ENCODE data around the gene CHST11.

CHST11 gene

DNA sequence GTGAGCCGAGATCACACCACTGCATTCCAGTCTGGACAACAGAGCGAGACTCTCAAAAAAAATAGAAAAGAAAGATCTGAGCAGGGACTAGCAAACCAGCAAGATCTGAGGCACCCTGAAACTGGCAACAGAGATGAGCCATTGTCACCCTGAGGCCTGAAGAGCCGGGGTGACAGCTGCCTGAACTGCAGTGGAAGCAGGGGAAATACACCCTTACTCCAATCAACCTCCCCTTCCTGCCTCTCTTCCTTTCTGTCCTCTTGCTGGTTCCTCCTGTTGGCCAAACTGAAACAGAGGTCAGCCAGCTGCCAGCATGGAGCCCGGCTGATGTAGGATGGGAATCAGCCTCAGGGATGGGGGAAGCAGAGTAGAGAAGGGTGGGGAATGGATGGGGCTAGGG, 192.0 kb downstream of the CHST11 start:
- DNase-seq (ENCODE audit: extremely low read depth in 1 of 2, low read depth in 1 of 2) = no peak

DNA sequence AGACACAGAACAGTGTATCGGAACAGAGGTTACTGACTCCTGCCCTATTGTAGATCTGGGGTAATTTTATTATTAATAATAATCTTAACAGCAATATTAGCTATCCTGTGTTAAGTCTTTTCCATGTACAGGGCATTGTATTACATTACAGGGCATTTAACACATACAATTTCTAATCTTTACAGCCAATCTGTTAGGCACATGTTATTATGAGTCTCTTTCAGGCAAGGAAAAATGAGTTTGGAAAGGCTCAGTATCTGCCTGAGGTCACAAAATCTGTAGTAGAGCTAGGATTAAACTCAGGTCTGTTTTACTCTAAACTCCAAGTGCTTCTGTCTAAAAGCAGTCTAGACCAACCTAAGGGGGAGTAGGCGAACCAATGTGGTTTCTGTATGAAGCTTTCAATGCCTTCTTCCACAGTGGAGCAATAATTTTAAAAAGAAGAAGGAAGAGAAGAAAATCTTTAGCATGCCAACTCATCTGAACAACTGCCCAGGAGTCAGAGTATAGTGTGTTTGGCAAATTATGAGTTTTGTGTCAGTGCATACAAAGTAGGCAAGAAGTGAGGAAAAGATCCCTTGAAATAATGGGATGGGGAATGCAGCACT, 192.6 kb downstream of the CHST11 start:
- DNase-seq (ENCODE audit: extremely low read depth in 1 of 2, low read depth in 1 of 2) = no peak

DNA sequence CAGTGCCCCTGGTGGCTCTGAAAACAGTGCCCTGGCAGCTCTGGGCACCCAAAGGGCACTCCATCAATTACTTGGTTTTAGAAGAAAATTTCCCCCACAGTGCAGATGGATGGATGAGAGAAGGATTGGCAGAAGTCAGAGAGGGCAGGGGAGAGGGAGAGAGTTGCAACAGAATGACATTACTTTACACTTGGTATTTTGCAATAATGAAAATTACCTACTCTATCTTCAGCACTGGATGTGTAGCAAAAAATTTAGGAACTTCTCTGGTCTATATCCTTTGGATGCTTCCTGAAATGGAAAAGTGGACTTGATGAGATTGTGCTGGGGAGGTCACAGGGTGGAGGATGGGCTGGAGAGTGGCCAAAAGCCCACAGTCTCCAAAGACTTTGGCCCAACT, 193.2 kb downstream of the CHST11 start:
- no peak for DNase-seq (ENCODE audit: extremely low read depth in 1 of 2, low read depth in 1 of 2)

DNA sequence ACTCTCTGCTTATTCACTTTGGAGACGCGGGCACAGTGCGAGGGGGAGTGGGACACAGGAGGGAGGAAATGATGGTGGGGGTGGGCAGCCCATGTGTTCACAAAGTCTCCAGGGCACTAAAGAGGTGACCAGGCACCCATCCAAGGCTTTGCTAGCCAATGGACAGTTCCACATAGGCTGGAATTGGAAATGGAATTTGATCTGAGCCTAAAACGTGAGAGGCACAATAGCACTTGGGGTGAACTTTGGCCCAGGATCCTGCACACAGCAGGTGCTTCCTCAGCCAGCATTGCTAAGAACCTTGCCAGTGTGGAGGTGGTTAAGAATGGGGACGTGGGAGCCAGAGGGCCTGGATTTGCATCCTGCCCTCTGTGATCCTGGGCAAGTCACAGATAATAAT, 193.8 kb downstream of the CHST11 start:
- DNase-seq (ENCODE audit: extremely low read depth in 1 of 2, low read depth in 1 of 2) = no peak

DNA sequence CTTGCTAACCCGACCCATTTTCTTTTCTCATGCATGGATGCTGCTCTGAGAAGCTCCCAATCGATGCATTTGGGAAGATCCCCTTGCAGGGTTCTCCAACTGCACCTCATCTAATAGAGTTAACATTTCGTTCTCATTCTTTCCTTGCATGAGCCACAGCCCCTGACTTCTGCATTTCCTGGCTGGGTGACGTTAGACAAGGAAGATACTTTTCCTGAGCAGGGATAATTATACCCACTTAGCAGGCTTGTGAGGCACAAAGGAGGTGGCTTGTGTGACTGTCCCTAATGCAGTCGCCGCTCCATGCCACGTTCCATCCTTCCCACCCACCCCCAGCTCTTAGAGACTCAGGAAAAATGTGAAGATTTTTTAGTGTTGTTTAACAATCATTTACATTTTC, 195.1 kb downstream of the CHST11 start:
- no peak for DNase-seq (ENCODE audit: extremely low read depth in 1 of 2, low read depth in 1 of 2)

DNA sequence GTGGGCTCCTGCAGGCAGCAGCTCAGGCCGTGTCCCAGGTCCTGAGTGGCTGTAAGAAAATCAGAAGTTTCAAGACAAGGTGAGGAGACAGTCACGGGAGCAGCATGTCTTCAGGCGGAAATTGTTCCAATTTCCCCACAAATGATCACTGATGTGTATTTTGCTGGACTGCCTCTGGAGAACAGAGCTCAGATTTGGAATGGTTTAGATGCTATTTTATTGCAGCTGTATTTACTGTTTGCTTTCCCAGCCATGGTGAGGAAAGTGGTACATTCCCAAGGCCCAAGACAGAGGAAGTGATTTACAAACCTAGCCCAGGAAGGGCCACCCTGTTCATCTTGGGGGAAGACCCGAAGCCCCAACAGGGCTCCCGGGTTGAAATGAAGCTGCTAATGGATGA, 195.6 kb downstream of the CHST11 start:
- DNase-seq (ENCODE audit: extremely low read depth in 1 of 2, low read depth in 1 of 2) = no peak

DNA sequence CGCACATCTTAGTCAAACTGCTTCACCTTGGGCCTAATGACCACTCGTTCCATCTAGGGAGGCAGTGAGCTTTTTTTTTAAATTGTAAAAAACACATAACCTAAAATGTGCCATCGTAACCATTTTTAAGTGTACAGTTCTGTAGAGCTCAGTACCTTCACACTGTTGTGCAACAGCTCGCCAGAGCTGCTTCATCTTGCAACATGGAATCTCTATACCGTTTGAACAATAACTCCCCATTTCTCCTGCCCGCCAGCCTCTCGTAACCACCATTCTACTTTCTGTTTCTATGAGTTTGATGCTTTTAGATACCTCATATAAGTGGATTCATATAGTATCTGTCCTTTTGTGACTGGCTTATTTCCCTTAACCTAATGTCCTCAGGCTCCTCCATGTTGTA, 196.2 kb downstream of the CHST11 start:
- DNase-seq (ENCODE audit: extremely low read depth in 1 of 2, low read depth in 1 of 2) = no peak

DNA sequence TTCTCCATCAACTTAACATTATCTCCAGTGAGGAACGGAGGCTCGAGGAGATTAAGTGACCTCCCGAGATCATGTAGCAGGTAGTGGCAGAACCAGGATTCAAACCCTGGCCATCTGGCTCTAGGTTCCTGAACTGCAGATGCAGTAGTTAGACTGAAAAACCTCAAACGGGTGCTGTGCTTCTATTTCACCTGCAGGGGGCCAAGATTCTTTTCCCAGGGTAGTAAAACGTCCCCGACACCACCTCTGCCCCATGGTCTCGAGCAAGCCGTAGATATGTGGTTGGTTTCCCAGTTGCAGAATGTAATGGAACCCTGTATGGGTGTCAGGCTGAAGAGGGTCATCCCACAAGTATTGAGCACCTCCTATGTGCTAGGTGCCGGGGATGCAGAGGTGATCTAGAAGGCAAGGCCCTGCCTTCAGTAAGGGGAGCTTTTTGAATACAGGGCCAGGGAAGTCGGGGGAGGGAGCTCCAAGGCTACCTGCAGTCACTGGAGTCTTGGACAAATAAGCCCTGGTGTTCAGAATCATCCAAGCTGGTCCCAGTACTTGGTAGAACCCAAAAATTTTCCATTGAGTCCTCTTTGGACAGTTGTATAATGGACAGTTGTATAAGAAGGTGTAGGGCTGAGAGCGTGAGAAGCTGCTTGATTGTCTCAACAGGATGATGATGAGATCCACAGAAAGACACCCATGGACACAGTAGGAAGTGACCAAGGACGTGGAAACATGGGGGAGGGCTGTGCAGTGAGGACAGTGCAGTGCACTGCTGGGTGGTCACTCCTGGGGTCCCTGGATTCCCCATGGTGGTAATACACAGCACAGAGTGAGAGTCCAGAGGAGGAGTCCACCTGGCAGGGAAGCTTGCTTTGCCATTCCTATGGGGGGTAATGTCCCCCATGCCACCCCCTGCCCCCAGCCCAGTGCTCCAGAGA, 197.2 kb downstream of the CHST11 start:
- DNase-seq (ENCODE audit: extremely low read depth in 1 of 2, low read depth in 1 of 2) = no peak

DNA sequence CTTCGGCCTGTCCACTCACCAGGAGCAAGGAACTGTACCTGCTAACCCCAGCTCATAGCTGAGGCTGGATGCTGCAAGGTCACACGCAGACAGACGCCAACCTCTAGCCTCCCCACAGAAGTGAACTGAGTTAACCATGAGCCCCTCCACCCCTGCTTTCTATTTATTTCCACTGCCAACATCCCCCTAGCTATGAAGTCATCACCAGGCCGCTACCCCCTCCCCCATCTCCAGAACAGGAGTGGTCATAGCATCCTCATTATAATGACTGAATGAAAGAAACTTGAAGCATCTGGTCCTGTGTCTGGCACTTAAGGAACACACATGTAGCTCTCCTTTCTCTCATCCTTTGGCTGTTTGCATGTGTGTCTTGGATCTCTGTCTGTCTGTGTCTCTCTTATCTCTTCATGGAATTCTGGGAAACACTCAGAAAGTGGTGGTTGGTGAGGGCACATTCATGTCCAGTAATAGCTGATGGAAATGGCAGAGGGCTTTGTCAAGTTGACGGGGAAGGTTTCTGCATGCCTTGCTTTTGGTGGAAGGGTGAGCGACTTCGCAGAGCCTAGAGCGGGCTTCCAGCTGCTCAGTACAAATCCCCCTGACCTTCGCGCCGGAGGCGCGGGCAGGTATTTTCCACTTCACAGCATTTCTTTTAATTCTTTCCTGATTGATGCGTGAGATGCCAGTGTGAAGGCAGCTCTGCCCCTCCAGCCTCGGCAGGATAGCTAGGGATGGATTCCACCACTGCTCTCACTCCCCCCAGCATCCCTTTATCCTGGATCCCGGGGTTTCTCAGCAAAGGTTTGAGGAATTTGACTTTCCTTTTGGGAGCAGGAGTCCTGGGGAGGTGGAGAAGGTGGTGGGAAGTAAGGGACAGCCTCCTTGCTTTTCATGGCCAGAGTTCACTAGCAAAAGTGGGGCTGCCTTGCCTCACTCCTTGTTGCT, 198.2 kb downstream of the CHST11 start:
- no peak for DNase-seq (ENCODE audit: extremely low read depth in 1 of 2, low read depth in 1 of 2)

DNA sequence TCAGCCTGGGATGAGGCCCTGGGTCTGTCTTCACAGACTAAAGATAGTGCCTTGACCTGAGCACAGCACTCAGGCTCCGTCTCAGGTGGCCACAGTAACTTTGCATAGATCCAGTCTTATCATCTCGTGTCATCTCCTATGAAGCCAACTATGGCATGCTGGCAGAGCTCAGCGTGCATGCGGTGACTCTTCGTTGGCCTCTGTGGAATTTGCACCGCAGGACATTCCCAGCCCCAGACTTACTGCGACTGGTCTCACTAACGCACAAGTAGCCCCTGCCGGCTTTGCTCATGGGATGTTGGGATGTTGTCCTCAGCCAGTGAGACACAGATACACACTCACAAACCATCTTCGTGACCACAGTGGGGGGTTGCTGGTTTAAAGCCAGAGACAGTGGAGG, 199.6 kb downstream of the CHST11 start:
- DNase-seq (ENCODE audit: extremely low read depth in 1 of 2, low read depth in 1 of 2) = no peak

DNA sequence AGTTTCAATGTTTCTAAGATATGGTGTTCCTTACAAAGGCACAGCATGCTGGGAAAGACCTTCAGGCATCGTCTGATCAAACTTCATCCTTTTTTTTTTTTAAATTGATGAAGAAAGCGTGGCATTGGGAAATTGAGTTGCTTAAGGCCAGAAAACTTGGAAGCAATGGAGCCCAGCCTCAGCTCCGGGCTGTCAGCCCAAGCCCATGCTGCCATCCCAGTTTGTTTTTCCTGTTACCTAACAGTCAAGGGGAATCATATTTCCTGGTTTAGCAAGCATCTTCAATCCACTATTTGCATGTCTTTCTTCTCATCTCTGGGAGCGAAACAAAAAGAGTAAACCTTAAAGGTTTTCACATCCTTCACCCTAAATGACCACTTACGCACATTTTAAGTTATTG, 200.2 kb downstream of the CHST11 start:
- no peak for DNase-seq (ENCODE audit: extremely low read depth in 1 of 2, low read depth in 1 of 2)

DNA sequence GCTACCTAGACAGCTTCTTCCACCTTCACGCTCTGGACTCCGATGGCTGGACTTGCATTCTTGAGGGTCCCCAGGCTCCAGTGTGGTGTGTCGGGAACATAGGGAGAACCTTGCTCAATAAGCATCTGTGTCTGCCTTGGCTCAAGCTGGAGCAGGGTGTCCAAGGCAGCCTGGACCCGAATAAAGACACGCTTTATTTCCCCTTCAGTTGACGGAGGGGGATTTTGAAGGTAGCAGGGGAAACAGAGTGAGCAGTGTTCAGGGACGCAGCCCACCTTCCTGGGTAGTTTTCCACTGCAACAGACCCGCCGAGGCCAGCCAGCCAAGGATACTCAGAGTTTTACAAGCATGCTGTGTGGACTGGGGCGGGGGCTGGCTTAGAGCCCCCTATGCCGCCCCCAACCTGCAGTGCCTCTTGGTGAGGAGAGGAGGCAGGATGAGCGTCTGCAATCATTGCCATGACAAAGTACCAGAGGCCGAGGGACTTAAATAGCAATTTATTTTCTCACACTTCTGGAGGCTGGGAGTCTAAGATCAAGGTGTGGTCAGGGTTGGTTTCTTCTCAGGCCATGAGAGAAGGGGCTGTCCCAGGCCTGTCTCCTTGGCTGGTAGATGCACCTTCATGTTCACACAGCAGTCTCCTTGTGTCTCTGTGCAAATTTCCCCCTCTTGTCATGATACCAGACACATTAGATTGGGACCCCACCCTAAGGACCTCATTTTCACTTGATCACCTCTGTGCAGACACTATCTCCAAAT, 201.2 kb downstream of the CHST11 start:
- DNase-seq (ENCODE audit: extremely low read depth in 1 of 2, low read depth in 1 of 2) = no peak

DNA sequence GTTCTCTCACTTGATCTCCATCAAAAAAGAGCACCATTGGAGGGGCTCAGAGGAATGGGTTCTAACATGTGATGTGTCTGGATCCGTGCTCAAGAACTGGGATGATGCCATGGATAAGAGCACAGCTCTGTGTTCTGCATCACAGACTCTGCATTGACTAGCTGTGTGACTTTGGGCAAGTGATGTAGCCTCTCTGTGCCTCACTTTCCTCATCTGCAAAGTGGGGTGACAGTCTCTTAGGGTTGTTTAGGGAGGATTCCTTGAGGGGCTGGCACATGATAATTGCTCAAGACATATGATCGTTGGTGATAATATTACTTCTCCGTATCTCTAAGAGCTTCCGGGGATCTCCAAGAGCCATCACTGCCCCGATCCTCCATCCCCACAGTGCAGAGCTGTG, 202.3 kb downstream of the CHST11 start:
- DNase-seq (ENCODE audit: extremely low read depth in 1 of 2, low read depth in 1 of 2) = no peak

DNA sequence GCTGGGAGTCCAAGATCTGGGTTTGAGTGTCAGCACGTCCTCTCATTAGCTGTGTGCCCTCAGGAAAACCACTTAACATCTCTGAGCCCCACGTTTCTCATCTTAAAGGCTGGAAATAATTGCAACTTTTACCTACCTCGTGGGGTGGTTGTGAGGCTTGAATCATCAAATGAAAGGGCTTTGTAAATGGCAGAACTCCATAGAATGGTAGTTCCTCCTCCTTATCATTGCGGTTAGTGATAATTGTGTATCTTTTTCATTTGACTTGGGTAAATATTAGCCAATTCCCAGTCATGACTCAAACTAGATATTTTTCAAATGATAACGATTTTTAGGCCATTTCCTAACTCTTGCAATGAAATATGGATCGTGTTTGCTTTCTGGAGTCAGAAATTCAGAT, 205.5 kb downstream of the CHST11 start:
- no peak for DNase-seq (ENCODE audit: extremely low read depth in 1 of 2, low read depth in 1 of 2)

DNA sequence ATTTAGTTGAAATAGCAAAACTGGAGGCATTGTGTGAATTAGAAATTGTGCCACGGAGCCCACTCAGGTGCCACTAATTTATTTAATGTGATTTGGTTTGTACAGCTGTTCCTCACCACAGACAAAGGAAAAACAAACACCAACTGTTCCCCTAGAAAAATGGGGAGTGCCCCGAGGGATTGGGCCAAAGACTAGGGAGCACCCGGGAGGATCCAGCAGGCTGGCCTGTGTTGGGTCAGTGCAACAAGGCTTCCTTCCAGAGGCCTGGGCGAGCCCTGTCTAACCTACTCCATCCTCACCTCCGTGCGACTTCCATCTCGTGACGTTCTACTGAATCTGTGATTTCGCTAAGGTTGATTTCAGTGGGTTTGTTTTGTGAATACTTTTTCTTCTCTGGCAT, 206.2 kb downstream of the CHST11 start:
- DNase-seq (ENCODE audit: extremely low read depth in 1 of 2, low read depth in 1 of 2) = no peak

DNA sequence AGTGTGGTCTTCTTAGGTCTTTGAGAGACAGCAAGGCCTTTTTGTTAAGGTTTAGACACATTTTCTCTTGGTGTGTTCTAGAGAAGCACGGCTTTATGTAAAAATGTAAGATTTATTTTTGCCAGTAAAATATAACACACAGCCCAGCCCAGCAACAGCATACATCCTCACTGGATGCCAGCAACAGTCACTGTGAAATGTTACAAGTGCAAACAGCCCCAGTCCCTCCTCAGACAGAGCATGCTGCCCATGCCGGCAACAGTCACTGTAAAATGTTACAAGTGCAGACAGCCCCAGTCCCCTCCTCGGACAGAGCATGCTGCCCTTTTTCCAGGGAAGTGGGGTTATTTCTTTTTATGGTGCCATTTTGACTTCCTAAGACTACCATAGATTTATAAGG, 207.6 kb downstream of the CHST11 start:
- DNase-seq (ENCODE audit: extremely low read depth in 1 of 2, low read depth in 1 of 2) = no peak

DNA sequence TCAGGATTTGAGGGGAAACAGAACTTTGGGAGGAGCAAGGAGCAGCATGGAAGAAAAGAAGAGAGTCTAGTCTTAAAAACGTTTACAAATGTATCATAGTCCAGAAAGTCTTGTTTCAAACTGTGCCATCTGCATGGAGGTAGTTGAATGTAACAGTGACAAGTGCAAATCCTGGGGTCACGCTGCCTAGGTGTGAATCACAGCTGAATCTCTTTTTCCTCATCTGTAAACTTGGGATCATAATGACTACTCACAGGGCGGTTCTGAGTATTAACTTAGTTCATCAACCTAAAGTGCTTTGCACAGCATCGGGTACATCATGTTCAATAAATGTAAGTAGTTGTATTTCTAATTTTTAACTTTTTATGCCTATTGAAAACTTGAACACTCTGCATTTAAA, 208.5 kb downstream of the CHST11 start:
- no peak for DNase-seq (ENCODE audit: extremely low read depth in 1 of 2, low read depth in 1 of 2)

DNA sequence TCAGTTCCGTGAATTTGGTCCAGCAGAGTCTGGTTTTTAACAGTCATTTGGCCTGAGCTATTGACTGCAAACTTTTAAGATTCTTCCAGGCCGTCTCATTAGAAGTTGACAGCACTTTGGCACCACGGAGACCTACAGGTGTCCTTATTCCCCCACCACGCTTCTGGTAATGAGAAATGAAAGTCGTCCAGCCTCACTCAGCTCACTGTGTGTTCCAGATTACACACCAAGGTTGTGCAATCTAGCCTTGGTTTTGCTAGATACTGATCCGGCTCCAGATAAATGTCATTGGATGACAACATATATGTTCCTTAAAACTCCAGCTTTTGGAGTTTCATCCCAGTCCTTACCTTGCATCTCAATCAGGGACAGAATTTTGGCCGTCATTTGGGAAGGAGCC, 210.4 kb downstream of the CHST11 start:
- DNase-seq (ENCODE audit: extremely low read depth in 1 of 2, low read depth in 1 of 2) = no peak

DNA sequence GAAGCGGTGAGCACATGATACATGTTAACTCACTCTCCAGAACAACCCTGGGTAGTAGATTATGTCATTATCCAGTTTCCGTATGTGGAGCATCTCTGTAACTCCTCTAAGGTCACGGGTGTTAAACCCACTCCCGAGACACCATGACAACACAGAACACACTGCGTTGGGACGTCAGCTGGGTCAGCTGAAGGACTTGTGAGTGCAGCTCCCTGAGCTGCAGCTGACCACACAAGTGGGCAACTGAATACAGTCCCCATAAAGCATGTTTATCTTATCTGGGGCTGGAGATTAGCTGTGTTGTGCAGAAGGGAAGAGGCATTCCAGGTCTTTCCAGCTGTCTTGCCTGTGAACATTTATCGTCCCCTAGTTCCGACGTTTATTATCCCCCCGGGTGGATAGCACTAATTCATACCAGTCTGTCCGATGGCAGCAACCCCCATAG, 211.5 kb downstream of the CHST11 start:
- DNase-seq (ENCODE audit: extremely low read depth in 1 of 2, low read depth in 1 of 2) = no peak

DNA sequence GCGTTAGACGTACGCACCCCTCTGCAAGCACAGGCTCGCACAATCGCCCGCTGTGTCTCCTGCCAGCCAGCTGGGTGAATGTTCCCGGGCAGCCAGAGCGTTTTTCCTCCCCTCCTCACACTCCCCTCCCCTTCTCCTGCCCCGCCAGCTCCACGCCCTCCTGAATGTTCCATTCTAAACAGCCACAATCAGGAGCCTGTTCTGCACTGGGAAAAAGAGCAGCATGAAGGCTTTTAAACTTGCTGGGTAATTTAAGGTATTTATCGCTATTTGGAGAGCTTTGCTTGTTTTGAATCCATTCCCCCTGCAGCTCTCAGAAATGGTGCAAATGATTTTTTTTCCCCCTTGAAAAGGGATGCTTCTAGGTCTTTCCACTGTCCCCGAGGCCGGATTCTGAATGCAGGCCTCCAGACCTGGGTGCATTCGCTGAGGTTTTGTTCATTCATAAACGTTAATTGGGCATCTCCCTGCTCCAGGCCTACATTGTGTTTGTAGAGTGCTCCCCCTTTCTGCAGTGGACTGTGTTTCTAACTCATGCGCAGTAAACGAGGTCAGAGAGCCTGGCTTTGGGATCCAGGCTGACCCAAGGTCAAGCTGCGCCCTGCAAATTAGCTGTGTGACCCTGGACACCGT, 212.5 kb downstream of the CHST11 start:
- DNase-seq (ENCODE audit: extremely low read depth in 1 of 2, low read depth in 1 of 2) = no peak
